Left kidney (tissue), 2 donors: Measurements from ENCODE around the gene KCNJ1. TPM values are rescaled to one million over a fixed set of nuclear protein-coding genes. Genes with fewer than 3 reads are reported as not detected.

ENCODE experiments used
- DNase-seq: peaks from one replicate; pipeline ENCODE4 v3.0.0-alpha.2; 2013
- polyA plus RNA-seq: library from polyadenylated mRNA; unstranded; fragments of 120-200 nt; gene quantifications from one replicate; pipeline ENCODE4 v1.2.1, GENCODE V29; 2013; ENCODE audit not compliant: insufficient read length

Gene KCNJ1
- polyA plus RNA-seq, 1 donor, result 76.0 TPM

- DNase-seq, result no peak
These were observed 36.4 kb upstream of the KCNJ1 start for GRCh38 chr11:128903248-128904061.

- DNase-seq, result no peak
These were observed 35.5 kb upstream of the KCNJ1 start for GRCh38 chr11:128902515-128903066.

- no peak for DNase-seq
These were observed 34.8 kb upstream of the KCNJ1 start for GRCh38 chr11:128901653-128902514.

- no peak for DNase-seq
These were observed 33.4 kb upstream of the KCNJ1 start for GRCh38 chr11:128900468-128900867.

- DNase-seq, result no peak
These were observed 31.7 kb upstream of the KCNJ1 start for GRCh38 chr11:128898580-128899344.

DNA sequence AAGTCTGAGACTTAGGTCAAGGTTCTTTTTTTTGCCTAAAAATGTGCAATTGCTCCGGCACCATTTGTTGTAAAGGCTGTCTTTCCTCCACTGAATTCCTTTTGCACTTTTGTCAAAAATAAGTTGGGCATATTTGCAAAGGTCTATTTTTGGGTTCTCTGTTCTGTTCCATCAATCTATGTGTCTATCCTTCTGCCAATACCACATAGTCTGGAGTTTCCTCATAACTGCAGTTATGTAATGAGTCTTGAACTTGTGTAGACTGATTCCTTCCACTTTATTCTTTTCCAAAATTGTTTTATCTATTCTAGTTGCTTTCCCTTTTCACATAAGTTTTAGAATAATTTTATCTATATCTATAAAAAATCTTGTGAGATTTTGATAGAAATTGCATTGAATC is 30.7 kb upstream of the KCNJ1 start:
- no peak for DNase-seq

DNA sequence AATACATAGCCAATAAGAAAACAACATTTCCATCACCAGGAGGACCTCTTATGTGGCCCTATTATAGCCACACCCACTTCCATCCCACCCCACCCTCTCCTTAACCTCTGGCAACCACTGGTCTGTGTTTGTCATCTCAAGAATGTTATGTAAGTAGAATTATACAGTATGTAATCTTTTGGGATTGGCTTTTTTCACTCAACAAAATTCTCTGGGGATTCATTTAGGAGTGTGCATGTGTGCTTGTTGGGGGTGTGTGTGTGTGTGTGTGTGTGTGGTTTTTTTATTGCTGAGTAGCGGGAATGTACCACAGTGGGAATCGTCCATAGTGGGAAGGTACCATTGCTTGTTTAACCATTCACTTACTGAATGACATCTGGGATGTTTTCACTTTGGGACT is 29.3 kb upstream of the KCNJ1 start:
- no peak for DNase-seq

GRCh38 chr11:128895526-128895925 is 28.4 kb upstream of the KCNJ1 start:
- no peak for DNase-seq

- DNase-seq, result no peak
These were observed 27.6 kb upstream of the KCNJ1 start for GRCh38 chr11:128894685-128895084.

- no peak for DNase-seq
These were observed 27.2 kb upstream of the KCNJ1 start for GRCh38 chr11:128894286-128894681.

GRCh38 chr11:128893578-128894285 is 26.6 kb upstream of the KCNJ1 start:
- no peak for DNase-seq

- DNase-seq, result no peak
These were observed 25.9 kb upstream of the KCNJ1 start for GRCh38 chr11:128892866-128893565.

DNA sequence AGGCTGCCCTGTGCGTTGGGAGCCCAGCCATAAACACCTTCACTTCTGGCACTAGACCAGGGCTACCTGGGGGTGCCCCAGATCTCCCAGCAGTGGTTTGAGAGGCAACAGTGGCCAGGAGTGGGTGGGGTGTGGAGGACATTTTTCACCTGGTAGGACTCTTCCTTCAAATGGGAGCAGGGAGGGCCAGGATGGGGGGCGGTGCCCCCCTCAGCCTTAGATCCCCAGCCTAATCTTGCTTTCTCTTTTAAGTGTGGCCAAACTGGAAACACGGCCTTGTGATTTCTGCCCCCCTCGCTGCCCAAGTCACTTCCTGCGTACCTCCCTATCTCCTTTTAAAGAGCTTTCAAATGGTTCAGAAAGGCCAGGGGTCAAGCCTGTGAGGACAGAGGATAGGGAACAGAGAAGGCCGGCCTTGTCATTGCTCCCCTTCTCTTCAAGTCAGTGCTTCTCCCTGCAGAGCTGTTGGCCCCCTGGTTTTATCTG is 24.9 kb upstream of the KCNJ1 start:
- DNase-seq, result no peak

DNA sequence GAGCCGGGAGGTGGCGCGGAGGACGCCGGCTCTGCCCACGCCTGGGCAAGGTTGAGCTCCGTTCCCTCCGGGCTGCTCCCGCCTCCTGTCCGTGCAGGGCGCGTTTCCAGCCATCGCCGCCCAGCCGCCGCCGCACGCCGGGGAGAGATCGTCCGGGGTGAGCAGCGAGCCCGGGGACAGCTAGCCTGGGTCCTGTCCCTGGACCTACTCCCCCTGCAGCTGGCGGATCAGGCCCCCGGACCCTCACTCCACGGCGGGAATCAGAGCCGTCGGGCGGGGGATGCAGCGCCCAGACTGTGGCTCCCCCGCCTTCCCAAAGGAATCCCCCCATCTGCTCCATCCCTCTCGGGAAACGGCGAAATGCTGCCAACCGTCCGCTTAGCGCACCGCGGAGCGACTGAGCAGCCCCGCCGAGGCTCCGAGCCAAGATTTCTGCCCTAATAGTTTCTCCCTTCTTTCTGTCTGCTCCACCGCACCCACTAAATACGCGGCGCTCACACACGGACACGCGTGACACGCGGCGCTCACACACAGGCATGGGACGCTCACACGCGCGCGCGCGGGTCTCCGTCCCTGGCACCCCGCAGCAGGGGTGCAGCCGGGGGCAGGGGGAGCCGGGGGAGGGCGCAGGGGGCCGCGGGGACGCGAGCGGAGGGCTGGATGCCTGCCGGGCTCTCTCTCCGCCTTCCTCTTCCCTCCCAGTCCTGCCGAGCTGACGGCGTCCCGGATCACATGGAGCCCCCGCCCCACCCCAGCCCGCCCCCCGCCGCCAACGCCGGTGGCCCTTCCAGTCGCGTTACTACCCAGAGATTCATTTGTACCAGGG is 23.7 kb upstream of the KCNJ1 start, which contains the start of gene KCNJ5:
Gene KCNJ5, plus strand, starts transcription at position 814 of the 826 bp plus-strand sequence. CDS start 19,918 bp downstream, outside the sequence.
- no peak for DNase-seq

GRCh38 chr11:128890216-128890542 is 23.1 kb upstream of the KCNJ1 start:
- DNase-seq, result no peak

GRCh38 chr11:128889657-128890213 is 22.6 kb upstream of the KCNJ1 start:
- no peak for DNase-seq

DNA sequence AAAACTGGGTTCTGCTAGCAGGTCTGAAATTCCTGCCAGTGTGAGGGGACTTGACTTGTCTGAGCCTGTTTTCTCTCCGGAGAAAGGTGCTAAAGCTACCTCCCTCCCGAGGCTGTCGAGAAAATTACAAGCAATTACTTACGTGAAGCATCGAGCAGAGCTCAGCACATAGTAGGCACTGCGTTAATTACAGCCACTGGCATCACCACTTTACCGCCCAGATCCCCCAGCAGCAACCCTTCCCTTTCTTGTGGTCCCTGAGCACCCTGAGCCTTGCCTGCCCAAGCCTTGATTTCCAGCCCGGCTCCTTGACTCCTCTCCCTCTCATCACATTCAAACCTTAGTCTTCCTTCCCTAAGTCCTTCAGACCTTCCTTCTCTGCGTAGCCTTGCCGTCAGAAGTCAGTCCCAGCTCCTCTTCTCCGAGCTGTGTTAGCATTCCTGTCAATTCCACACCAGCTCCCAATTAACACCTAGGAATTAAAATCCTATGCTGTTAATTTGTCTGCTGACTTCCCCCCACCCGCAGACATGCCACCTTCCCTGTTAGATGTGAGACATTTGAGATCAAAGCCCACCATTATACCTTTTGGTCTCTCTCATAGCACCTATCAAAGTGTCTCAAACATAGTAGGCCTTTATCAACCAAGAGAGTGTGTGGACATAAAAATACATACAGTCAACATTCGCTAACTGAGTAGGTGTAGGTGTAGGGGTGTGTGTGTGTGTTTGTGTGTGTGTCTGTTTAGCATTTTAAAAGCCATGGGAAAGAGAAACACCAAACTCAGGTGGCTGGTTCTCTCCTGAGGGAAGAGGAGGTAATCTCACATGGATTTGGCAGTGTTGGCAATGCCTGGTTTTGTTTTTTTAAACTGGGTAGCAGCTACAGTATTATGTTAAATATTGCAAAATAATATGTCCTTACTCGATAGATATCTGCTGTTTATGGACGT is 21.2 kb upstream of the KCNJ1 start:
- DNase-seq, result no peak
